Measurements from ENCODE around the gene INSIG1. TPM values are rescaled to one million over a fixed set of nuclear protein-coding genes. Genes with fewer than 3 reads are reported as not detected.

INSIG1 gene
- total RNA-seq, 1 donor from 2014 or later = 21.8 TPM

DNA sequence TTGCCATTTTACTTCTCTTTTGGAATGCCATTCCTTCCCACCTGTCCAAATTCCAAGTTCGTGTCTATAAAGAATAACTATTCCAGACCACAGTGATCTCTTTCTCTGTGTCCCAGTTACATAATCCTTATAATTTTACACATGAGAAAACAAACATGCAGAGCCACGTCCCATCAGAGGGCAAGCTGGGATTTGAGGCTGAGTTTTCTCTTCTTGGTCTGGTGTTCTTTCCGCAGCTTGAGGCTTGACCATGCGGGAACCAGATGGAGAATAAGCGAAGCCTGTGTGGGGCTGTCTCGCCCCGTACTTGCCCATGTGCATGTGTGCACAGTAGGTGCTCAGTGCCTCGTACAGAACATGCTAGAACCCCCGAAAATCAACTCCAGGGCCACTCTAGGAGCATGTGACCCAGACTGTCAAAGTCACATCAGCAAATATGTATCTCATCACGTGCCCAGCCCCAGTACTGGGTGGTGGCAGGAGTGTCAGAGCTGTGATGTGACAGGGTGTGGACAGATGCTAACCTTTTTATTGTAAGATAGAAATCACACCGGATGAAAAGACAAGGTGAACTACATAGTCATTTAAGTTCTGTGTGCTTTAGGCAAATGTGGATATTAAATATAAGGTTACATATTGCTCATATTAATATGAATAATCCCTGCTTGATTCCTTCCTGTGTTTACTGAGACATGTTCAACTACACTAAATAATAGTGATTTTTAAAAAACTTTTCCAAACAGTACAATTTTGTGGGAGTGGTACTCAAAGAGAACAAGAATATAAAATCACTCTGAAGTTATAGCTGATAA lies 3.2 kb downstream of the INSIG1 start:
- TF ChIP-seq CTCF (IDR thresholded peaks at IDR 0.05) = no peak
- peaks cover 21% of the 10 kb centered on the region for H3K36me3 Mint-ChIP-seq (ENCODE audit: unreplicated experiment)
- H3K9me3 Mint-ChIP-seq (ENCODE audit: unreplicated experiment) = no peaks in the 10 kb centered on the region
- H3K27ac Mint-ChIP-seq (ENCODE audit: unreplicated experiment) = peak overlapping the region; percentile 58
- H3K4me1 Mint-ChIP-seq (ENCODE audit: unreplicated experiment) = peaks cover 33% of the 10 kb centered on the region
- H3K27me3 Mint-ChIP-seq (ENCODE audit: unreplicated experiment) = no peaks in the 10 kb centered on the region
- DNase-seq (ENCODE audit: extremely low spot score, unreplicated experiment) = no peak
- H3K4me3 Mint-ChIP-seq (ENCODE audit: unreplicated experiment) = peak overlapping the region; percentile 8

GRCh38 chr7:155303039-155303593 lies 5.4 kb downstream of the INSIG1 start:
- Mint-ChIP-seq H3K36me3 (ENCODE audit: unreplicated experiment) (peaks cover 32% of the 10 kb centered on the region), H3K4me3 (ENCODE audit: unreplicated experiment) (no peak overlapping the region), H3K9me3 (ENCODE audit: unreplicated experiment) (no peaks in the 10 kb centered on the region), H3K27ac (ENCODE audit: unreplicated experiment) (no peak overlapping the region), H3K27me3 (ENCODE audit: unreplicated experiment) (no peaks in the 10 kb centered on the region), H3K4me1 (ENCODE audit: unreplicated experiment) (peaks cover 25% of the 10 kb centered on the region)
- DNase-seq (ENCODE audit: extremely low spot score, unreplicated experiment) = no peak
- TF ChIP-seq CTCF (IDR thresholded peaks at IDR 0.05) = no peak

GRCh38 chr7:155303897-155304296 lies 6.2 kb downstream of the INSIG1 start:
- Mint-ChIP-seq H3K36me3 (ENCODE audit: unreplicated experiment) (peaks cover 37% of the 10 kb centered on the region), H3K4me1 (ENCODE audit: unreplicated experiment) (peaks cover 25% of the 10 kb centered on the region), H3K4me3 (ENCODE audit: unreplicated experiment) (no peak overlapping the region), H3K27ac (ENCODE audit: unreplicated experiment) (no peak overlapping the region), H3K9me3 (ENCODE audit: unreplicated experiment) (no peaks in the 10 kb centered on the region), H3K27me3 (ENCODE audit: unreplicated experiment) (no peaks in the 10 kb centered on the region)
- TF ChIP-seq CTCF (IDR thresholded peaks at IDR 0.05) = no peak
- DNase-seq (ENCODE audit: extremely low spot score, unreplicated experiment) = no peak

- DNase-seq (ENCODE audit: extremely low spot score, unreplicated experiment) = no peak
- peaks cover 48% of the 10 kb centered on the region for H3K36me3 Mint-ChIP-seq (ENCODE audit: unreplicated experiment)
- H3K9me3 Mint-ChIP-seq (ENCODE audit: unreplicated experiment) = no peaks in the 10 kb centered on the region
- H3K27ac Mint-ChIP-seq (ENCODE audit: unreplicated experiment) = no peak overlapping the region
- no peak for TF ChIP-seq CTCF (IDR thresholded peaks at IDR 0.05)
- peaks cover 12% of the 10 kb centered on the region for H3K4me1 Mint-ChIP-seq (ENCODE audit: unreplicated experiment)
- no peaks in the 10 kb centered on the region for H3K27me3 Mint-ChIP-seq (ENCODE audit: unreplicated experiment)
- H3K4me3 Mint-ChIP-seq (ENCODE audit: unreplicated experiment) = no peak overlapping the region
Observed at GRCh38 chr7:155305231-155305904, 7.7 kb downstream of the INSIG1 start.
